Measurements from ENCODE around the gene RHO. TPM values are rescaled to one million over a fixed set of nuclear protein-coding genes. Genes with fewer than 3 reads are reported as not detected.
"Not testable (repeated sequence)": the region's sequence is repeated elsewhere in the genome, so short reads cannot be mapped to it uniquely, and the experiment has no call there.

Gene RHO
- total RNA-seq, 1 experiment from 2014 or later = not detected

GRCh38 chr3:129499604-129500333, 28.7 kb upstream of the RHO start:
- DNase-seq (ENCODE audit: low read depth) = not testable (repeated sequence)

- DNase-seq (ENCODE audit: low read depth) = no peak
These were observed 28.1 kb upstream of the RHO start for GRCh38 chr3:129500334-129500658.

GRCh38 chr3:129501630-129502029, 26.8 kb upstream of the RHO start:
- no peak for DNase-seq (ENCODE audit: low read depth)

GRCh38 chr3:129502641-129503408, 25.6 kb upstream of the RHO start:
- no peak for DNase-seq (ENCODE audit: low read depth)

- peak; percentile 35 for DNase-seq (ENCODE audit: low read depth)
These were observed 24.8 kb upstream of the RHO start for GRCh38 chr3:129503471-129504291.

GRCh38 chr3:129504471-129505100, 23.9 kb upstream of the RHO start:
- no peak for DNase-seq (ENCODE audit: low read depth)

GRCh38 chr3:129505341-129505740, 23.1 kb upstream of the RHO start:
- DNase-seq (ENCODE audit: low read depth) = no peak

- DNase-seq (ENCODE audit: low read depth) = no peak
These were observed 22.2 kb upstream of the RHO start for GRCh38 chr3:129506231-129506742.

- no peak for DNase-seq (ENCODE audit: low read depth)
These were observed 21.1 kb upstream of the RHO start for GRCh38 chr3:129507181-129507831.

- no peak for DNase-seq (ENCODE audit: low read depth)
These were observed 15.8 kb upstream of the RHO start for GRCh38 chr3:129512595-129512994.

- no peak for DNase-seq (ENCODE audit: low read depth)
These were observed 14.7 kb upstream of the RHO start for GRCh38 chr3:129513705-129514104.

- no peak for DNase-seq (ENCODE audit: low read depth)
These were observed 14.3 kb upstream of the RHO start for GRCh38 chr3:129514110-129514509.

- DNase-seq (ENCODE audit: low read depth) = no peak
These were observed 13.9 kb upstream of the RHO start for GRCh38 chr3:129514563-129514962.

- not testable (repeated sequence) for DNase-seq (ENCODE audit: low read depth)
These were observed 13.2 kb upstream of the RHO start for GRCh38 chr3:129515108-129515820.

- not testable (repeated sequence) for DNase-seq (ENCODE audit: low read depth)
These were observed 12.5 kb upstream of the RHO start for GRCh38 chr3:129515821-129516432.

- no peak for DNase-seq (ENCODE audit: low read depth)
These were observed 10.9 kb upstream of the RHO start for GRCh38 chr3:129517516-129517915.

- no peak for DNase-seq (ENCODE audit: low read depth)
These were observed 10.3 kb upstream of the RHO start for GRCh38 chr3:129518038-129518561.

GRCh38 chr3:129518581-129518980, 9.9 kb upstream of the RHO start:
- no peak for DNase-seq (ENCODE audit: low read depth)

- DNase-seq (ENCODE audit: low read depth) = no peak
These were observed 9.0 kb upstream of the RHO start for GRCh38 chr3:129519449-129519848.

All from Daoy (cell line).